Urinary bladder (tissue), 4 donors: ENCODE results near the gene POLDIP3. TPM values are rescaled to one million over a fixed set of nuclear protein-coding genes. Genes with fewer than 3 reads are reported as not detected.
"Not testable (repeated sequence)": the region's sequence is repeated elsewhere in the genome, so short reads cannot be mapped to it uniquely, and the experiment has no call there.

Experiments used
- DNase-seq: peaks from one replicate; pipeline ENCODE4 v3.0.0-alpha.2; 2015; ENCODE audit errors: extremely low spot score
- H3K27ac ChIP-seq: one replicate; pipeline ENCODE4 v1.5.1; 2013; ENCODE audit warnings: low read depth, mild to moderate bottlenecking, moderate library complexity
- H3K36me3 ChIP-seq: one replicate; pipeline ENCODE4 v1.6.1; 2013; ENCODE audit warnings: mild to moderate bottlenecking, moderate library complexity; ENCODE audit not compliant: insufficient read depth
- H3K4me1 ChIP-seq: one replicate; pipeline ENCODE4 v1.6.1; 2013; ENCODE audit warnings: mild to moderate bottlenecking, moderate library complexity; ENCODE audit not compliant: insufficient read depth
- H3K4me3 ChIP-seq: one replicate; pipeline ENCODE4 v1.5.1; 2013; ENCODE audit warnings: low read depth, low read length
- WGBS: extraction: QIAGEN DNeasy Blood & Tissue Kit; methylation state at CpG from one replicate; pipeline ENCODE4 v1.1.7; 2013; 5-methylcytosine and 5-hydroxymethylcytosine counted together
- polyA plus RNA-seq: library from polyadenylated mRNA; stranded (reverse); fragments of 200-250 nt; gene quantifications from one replicate; pipeline ENCODE4 v1.2.3, GENCODE V29; 2013
- total RNA-seq: library from RNA; depleted of rRNA; stranded (reverse); fragments of >200 nt; gene quantifications from one replicate; pipeline ENCODE4 v1.2.3, GENCODE V29; 2014
- donor health status: healthy with polysubstance abuse.
- donor health status: healthy.

POLDIP3 gene
- total and polyA plus RNA-seq, 2 donors: 19.9 to 54.9 TPM

DNA sequence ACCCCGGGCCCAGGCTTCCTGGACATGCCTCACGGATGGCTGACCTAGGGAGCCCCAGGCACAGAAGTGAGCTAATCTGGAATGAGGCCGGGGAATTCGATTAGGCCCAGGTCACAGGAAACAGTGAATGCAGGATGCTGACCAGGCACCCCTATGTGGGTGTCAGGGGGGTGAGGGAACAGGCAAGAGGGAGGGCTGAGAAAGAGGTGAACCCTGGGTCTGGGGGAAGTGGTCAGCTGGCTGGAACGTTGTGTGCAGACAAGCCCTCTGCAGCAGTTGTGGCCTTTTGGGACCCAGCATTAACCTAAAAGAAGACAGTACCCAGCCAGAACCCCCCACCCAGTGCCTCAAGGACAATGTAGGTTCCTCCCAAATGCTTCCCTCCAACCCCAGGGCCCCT, 52.8 kb downstream of the POLDIP3 start:
- no peak for DNase-seq
- 58% methylated on average over 5 of the region's 5 CpGs for WGBS

DNA sequence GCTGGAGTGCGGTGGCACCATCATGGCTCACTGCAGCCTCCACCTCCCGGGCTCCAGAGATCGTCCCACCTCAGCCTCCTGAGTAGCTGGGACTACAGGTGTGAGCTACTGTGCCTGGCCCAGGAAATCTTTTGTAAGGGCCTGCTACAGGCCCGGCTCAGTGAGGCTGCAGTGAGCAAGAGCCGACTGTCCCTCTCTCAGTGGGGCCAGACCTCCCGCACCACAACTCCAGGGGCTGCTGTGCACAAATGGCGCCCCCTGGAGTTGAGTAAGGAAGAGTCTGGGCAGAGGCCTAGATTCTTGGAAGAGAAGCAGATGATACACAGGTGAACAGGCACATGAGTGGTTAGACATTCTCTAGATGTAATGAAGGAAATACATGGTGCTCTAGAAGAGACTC, 53.9 kb downstream of the POLDIP3 start:
- WGBS: 74% methylated on average over 7 of the region's 7 CpGs

More for the DNA sequence above, 52.8 kb downstream of the POLDIP3 start:
- H3K36me3 ChIP-seq: peaks cover 2% of the 10 kb centered on the region
- H3K4me3 ChIP-seq: no peak overlapping the region
- no peak overlapping the region for H3K27ac ChIP-seq
- H3K4me1 ChIP-seq: no peaks in the 10 kb centered on the region

DNA sequence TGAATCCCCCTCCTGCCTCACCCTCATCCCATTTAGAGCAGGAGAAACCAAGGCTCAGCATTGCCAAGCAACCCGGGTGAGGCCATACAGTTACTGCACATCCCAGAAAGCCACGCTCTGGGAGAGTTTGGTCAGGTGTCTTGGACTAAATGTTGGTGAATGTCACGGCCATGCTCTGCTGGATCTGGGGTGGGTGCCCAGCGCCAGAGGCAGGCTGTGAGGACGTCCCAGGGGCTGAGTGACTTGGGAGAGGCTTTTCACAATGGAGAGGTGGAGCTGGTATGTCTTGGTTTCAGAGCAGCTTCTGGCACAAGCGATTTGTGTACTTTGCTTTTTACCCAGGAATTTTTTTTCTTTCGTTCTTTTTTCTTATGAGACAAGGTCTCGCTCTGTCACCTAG, 54.3 kb downstream of the POLDIP3 start:
- no peak overlapping the region for H3K27ac ChIP-seq
- 88% methylated on average over 8 of the region's 8 CpGs for WGBS
- no peaks in the 10 kb centered on the region for H3K4me1 ChIP-seq
- H3K36me3 ChIP-seq: peaks cover 2% of the 10 kb centered on the region
- no peak overlapping the region for H3K4me3 ChIP-seq
- DNase-seq: no peak

More for the DNA sequence above, 53.9 kb downstream of the POLDIP3 start:
- Histone ChIP-seq H3K4me1 (no peaks in the 10 kb centered on the region), H3K27ac (no peak overlapping the region), H3K4me3 (no peak overlapping the region), H3K36me3 (peaks cover 2% of the 10 kb centered on the region)
- DNase-seq: no peak

DNA sequence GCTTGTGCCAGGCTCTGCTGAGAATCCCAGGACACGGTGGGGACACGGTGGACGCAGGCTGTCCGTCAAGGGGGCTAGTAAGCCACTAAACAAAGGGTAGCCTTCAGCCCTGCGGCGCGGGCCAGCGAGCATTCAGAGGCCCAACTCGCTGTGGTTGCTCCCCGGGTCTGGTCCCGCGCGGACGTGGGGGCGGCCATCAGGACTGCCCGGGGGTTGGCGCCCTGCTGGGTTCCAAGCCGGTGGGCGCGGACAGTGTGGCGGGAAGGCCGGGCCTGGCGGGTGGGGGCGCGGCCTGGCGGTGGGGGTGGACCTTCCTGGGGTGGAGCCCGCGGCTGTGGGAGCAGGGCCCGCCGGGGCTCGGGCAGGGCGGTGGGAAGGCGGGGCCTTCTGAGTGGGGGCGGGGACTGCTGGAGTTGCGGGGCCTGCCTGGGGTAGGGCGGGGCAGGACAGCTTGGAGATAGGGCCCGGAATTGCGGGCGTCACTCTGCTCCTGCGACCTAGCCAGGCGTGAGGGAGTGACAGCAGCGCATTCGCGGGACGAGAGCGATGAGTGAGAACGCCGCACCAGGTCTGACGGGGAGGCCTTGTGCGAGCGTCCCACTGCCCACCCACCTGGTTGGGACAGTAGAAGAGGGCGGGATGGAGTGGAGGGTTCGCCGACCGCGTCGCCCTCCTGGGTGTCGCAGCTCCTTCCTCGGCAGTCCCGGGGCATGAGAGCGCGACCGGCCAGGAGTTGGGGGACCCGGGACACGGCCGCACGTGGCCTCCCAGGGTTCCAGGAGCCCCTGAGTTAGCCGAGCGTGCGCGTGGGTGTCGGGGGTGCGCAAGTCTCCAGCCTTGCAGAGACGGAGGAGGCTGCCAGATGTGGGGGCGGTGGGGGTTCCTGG, 61.0 kb downstream of the POLDIP3 start, which contains the start of gene SERHL2:
Gene SERHL2 (plus strand): TSS at position 482 of the 887 bp plus-strand sequence. CDS start 65 bp downstream, at position 547.
- Histone ChIP-seq H3K4me3 (peak within 1 kb of the TSS; percentile 56), H3K36me3 (no peaks in the 10 kb centered on the region), H3K4me1 (no peaks in the 10 kb centered on the region), H3K27ac (no peak within 1 kb of the TSS)
- 1% methylated on average over 75 of the region's 75 CpGs for WGBS
- peak; percentile 47 for DNase-seq

DNA sequence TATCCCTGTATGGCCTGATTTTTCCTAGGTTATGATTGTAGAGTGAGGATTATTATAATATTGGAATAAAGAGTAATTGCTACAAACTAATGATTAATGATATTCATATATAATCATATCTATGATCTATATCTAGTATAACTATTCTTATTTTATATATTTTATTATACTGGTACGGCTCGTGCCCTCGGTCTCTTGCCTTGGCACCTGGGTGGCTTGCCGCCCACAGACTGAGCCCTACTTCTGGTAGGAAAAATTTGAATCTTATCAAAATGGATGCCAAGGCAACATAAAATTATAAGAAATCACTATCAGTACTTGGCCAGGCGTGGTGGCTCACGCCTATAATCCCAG, 62.4 kb downstream of the POLDIP3 start:
- not testable (repeated sequence) for H3K4me1 ChIP-seq, H3K4me3 ChIP-seq, H3K27ac ChIP-seq, H3K36me3 ChIP-seq, DNase-seq
- WGBS: 90% methylated on average over 6 of the region's 6 CpGs

DNA sequence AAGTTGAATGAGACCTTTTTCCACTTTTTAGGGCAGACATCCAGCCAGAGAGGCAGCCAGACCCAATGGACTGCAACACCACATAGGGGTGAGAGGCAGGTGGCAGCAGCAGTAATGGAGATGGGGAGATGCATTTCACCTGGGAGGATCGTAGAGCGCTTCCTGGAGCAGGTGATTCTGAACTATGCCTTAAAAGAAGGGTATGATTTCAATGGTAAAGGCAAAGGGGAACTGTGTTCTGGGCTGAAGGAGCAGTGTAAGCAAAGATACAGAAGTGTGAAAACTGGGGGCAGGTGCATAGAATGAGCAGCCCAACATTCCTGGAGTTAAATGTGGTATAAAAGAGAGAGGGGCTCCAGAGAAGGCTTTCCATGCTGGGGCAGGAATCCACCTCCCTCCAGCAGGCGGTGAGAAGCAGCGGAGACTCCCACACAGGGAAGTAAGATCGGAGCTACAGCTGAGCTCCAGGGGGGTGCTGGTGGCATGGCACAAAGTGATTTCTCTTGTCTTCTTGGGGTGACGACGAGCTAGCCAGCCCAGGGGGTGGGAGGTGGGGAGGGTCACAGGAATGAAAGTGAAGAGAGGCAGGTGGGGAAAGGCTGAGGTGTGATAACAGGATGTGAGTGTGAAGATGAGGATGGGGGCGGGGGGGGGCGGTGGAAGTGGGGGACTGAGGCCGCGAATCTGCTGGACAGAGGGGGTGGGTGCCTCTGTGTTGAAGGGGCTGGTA, 65.2 kb downstream of the POLDIP3 start:
- H3K4me3 ChIP-seq: no peak overlapping the region
- WGBS: 70% methylated on average over 11 of the region's 11 CpGs
- H3K4me1 ChIP-seq: no peaks in the 10 kb centered on the region
- DNase-seq: no peak
- no peaks in the 10 kb centered on the region for H3K36me3 ChIP-seq
- H3K27ac ChIP-seq: no peak overlapping the region

DNA sequence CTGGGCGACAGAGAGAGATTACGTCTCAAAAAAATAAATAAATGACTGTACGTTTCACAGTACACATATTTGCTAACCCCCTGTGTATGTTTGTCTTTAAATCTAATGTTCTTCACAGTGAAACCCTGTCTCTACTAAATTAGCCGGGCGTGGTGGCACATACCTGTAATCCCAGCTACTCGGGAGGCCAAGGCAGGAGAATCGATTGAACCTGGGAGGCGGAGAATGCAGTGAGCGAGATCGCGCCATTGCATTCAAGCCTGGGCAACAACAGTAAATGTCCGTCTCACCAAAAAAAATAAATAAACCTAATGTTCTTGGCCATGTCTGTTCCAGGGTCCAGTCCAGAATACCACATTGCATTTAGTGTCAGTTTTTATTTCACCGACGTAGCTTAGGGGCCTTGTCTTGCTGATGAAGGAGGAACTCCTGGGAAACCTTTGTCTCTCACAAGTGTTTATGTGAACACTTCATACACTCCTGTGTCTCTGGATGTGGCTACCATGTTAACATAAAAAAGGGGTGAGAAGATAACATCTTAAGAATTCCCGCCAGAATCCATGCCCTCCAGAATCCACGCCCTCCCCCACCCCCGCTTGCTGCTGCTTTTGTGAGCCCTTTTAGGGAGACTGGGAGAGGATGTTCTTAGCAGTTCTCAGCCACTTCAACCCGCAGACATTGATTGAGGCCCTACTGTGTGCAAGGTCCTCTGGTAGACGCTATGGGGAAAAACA, 65.9 kb downstream of the POLDIP3 start:
- Histone ChIP-seq H3K4me3 (no peak overlapping the region), H3K27ac (no peak overlapping the region), H3K4me1 (no peaks in the 10 kb centered on the region), H3K36me3 (no peaks in the 10 kb centered on the region)
- WGBS: 68% methylated on average over 19 of the region's 19 CpGs
- no peak for DNase-seq

DNA sequence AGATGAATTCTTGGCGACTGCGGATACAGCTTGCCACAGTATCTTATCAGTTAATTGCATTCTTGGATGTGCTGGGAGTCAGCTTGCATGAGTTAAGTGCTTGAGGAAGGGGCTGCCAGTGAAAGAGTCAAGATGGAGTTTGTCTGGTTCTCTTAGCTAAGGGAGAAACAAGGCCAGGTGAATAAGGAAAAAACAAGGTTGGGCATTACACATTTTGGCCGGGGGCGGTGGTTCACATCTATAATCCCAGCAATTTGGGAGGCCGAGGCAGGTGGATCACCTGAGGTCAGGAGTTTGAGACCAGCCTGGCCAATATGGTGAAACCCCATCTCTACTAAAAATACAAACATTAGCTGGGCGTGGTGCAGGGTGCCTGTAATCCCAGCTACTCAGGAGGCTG, 66.6 kb downstream of the POLDIP3 start:
- not testable (repeated sequence) for H3K36me3 ChIP-seq, DNase-seq, H3K27ac ChIP-seq, H3K4me3 ChIP-seq, H3K4me1 ChIP-seq
- WGBS: 37% methylated on average over 6 of the region's 6 CpGs

DNA sequence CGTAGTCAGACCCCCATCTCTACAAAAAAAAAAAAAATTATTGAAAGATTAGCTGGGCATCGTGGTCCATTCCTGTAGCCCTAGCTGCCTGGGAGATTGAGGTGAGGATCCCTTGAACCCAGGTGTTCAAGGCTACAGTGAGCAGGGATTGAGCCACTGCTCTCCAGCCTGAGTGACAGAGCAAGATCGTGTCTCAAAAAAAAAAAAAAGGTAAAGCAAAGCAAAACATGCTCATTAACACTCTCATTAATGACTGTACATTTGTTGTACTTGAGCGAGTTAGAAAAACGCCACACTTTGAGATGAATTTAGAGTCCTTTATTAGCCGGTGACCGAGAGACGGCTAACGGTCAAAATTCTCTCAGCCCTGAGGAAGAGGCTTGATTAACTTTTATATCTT, 67.1 kb downstream of the POLDIP3 start:
- Histone ChIP-seq H3K4me3 (no peak overlapping the region), H3K36me3 (no peaks in the 10 kb centered on the region), H3K27ac (no peak overlapping the region), H3K4me1 (no peaks in the 10 kb centered on the region)
- WGBS: 36% methylated on average over 9 of the region's 9 CpGs
- DNase-seq: no peak

DNA sequence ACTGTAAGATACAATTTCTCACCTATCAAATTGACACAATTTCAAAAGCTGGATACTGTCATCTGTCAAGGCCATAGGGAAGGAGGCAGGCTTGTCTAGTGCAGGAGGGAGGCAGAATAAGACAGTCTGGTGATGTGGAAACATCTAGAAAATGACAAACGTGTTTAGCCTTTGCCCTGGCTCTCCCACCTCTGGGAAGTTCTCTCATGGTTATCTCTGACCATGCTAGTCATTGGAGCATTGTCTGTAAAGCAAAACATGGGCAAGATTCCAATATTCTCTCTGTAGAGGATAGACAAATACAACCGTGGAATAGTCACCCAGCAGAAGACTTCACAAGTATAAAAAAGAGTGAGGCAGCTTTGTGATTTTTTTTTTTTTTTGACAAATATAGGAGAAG, 70.0 kb downstream of the POLDIP3 start:
- Histone ChIP-seq H3K36me3 (no peaks in the 10 kb centered on the region), H3K27ac (no peak overlapping the region), H3K4me1 (no peaks in the 10 kb centered on the region), H3K4me3 (no peak overlapping the region)
- no peak for DNase-seq
- WGBS: 16% methylated on average over 2 of the region's 2 CpGs

DNA sequence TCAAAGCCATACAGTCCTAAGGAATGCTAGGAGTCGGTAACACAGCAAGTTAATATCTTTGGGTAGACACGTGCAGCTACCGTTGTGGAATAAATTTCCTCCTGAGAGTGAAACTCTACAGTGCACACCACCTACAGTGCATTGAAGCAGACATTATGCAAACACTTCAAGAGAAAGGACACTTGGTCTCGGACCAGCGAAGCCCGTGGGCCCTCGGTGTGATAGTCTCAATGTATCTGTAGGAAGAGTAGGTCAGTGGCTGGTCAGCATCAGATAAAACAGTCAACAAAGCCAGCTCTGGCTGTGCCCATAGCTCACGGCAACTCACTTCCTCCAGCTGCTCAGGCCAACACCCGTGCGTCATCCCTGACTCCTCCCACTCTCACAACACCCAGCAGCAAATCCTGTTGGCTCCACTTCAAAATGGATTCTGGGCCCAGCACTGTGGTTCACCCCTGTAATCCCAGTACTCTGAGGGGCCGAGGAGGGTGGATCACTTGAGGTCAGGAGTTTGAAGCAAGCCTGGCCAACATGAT, 75.4 kb downstream of the POLDIP3 start:
- H3K4me1 ChIP-seq, H3K27ac ChIP-seq, DNase-seq, H3K4me3 ChIP-seq, H3K36me3 ChIP-seq: not testable (repeated sequence)
- WGBS: 19% methylated on average over 8 of the region's 11 CpGs

DNA sequence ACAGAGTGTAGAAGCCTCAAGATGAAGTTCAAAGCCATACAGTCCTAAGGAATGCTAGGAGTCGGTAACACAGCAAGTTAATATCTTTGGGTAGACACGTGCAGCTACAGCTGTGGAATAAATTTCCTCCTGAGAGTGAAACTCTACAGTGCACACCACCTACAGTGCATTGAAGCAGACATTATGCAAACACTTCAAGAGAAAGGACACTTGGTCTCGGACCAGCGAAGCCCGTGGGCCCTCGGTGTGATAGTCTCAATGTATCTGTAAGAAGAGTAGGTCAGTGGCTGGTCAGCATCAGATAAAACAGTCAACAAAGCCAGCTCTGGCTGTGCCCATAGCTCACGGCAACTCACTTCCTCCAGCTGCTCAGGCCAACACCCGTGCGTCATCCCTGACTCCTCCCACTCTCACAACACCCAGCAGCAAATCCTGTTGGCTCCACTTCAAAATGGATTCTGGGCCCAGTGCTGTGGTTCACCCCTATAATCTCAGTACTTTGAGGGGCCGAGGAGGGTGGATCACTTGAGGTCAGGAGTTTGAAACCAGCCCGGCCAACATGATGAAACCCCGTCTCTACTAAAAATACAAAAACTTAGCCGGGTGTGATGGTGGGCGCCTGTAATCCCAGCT, 77.4 kb downstream of the POLDIP3 start:
- not testable (repeated sequence) for DNase-seq, H3K27ac ChIP-seq, H3K4me1 ChIP-seq, H3K4me3 ChIP-seq, H3K36me3 ChIP-seq
- WGBS: 28% methylated on average over 12 of the region's 14 CpGs

DNA sequence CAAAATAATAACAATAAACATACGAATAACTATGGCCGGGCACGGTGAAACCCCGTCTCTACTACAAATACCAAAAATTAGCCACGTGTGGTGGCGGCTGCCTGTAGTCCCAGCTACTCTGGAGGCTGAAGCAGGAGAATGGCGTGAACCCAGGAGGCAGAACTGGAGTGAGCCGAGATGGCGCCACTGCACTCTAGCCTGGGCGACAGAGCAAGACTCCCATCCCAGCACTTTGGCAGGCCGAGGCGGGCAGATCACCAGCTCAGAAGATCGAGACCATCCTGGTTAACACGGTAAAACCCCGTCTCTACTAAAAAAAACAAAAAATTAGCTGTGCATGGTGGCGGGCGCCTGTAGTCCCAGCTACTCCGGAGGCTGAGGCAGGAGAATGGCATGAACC, 78.0 kb downstream of the POLDIP3 start:
- H3K4me1 ChIP-seq, H3K27ac ChIP-seq, H3K36me3 ChIP-seq, DNase-seq, H3K4me3 ChIP-seq: not testable (repeated sequence)
- WGBS: 96% methylated on average over 18 of the region's 18 CpGs
